ENCODE measurements around the gene ZNF488. TPM values are rescaled to one million over a fixed set of nuclear protein-coding genes. Genes with fewer than 3 reads are reported as not detected.

ZNF488 gene
- under 0.01 and 0.13 TPM in 2 replicates for total RNA-seq

GRCh38 chr10:47384148-47384921 is at the start of gene ZNF488:
Gene ZNF488 (minus strand): TSS chr10:47384293. CDS start chr10:47368829, 15,464 bp downstream.
- H3K4me3 ChIP-seq (ENCODE audit: low read depth, low read length), result peak within 1 kb of the TSS; percentile 61
- no peak for FAIRE-seq
- TF ChIP-seq CTCF (IDR thresholded peaks at IDR 0.05; ENCODE audit: insufficient read depth, low read length, severe bottlenecking), result no peak
- peak; percentile 74 for DNase-seq (ENCODE audit: low read depth)
- no peaks in the 10 kb centered on the region for H3K36me3 ChIP-seq (ENCODE audit: control insufficient read depth, insufficient read depth, low read length)
- no peaks in the 10 kb centered on the region for H3K27me3 ChIP-seq (ENCODE audit: control insufficient read depth, insufficient read depth, low read length)

- Histone ChIP-seq H3K36me3 (ENCODE audit: control insufficient read depth, insufficient read depth, low read length) (no peaks in the 10 kb centered on the region), H3K4me3 (ENCODE audit: low read depth, low read length) (no peak overlapping the region), H3K27me3 (ENCODE audit: control insufficient read depth, insufficient read depth, low read length) (no peaks in the 10 kb centered on the region)
- no peak for TF ChIP-seq CTCF (IDR thresholded peaks at IDR 0.05; ENCODE audit: insufficient read depth, low read length, severe bottlenecking)
- FAIRE-seq (no peak), DNase-seq (ENCODE audit: low read depth) (no peak)
Measured at GRCh38 chr10:47425813-47426419, 41.8 kb upstream of the ZNF488 start.

GRCh38 chr10:47424231-47424630 is 40.1 kb upstream of the ZNF488 start:
- DNase-seq (ENCODE audit: low read depth), result no peak
- FAIRE-seq, result no peak
- TF ChIP-seq CTCF (IDR thresholded peaks at IDR 0.05; ENCODE audit: insufficient read depth, low read length, severe bottlenecking), result no peak

GRCh38 chr10:47423476-47423875 is 39.4 kb upstream of the ZNF488 start:
- FAIRE-seq (no peak), DNase-seq (ENCODE audit: low read depth) (peak; percentile 44)
- Histone ChIP-seq H3K4me3 (ENCODE audit: low read depth, low read length) (no peak overlapping the region), H3K27me3 (ENCODE audit: control insufficient read depth, insufficient read depth, low read length) (no peaks in the 10 kb centered on the region), H3K36me3 (ENCODE audit: control insufficient read depth, insufficient read depth, low read length) (no peaks in the 10 kb centered on the region)
- no peak for TF ChIP-seq CTCF (IDR thresholded peaks at IDR 0.05; ENCODE audit: insufficient read depth, low read length, severe bottlenecking)

More at GRCh38 chr10:47424231-47424630, 40.1 kb upstream of the ZNF488 start:
- H3K27me3 ChIP-seq (ENCODE audit: control insufficient read depth, insufficient read depth, low read length), result no peaks in the 10 kb centered on the region
- no peak overlapping the region for H3K4me3 ChIP-seq (ENCODE audit: low read depth, low read length)
- H3K36me3 ChIP-seq (ENCODE audit: control insufficient read depth, insufficient read depth, low read length), result no peaks in the 10 kb centered on the region

- DNase-seq (ENCODE audit: low read depth) (peak; percentile 83), FAIRE-seq (no peak)
- TF ChIP-seq CTCF (IDR thresholded peaks at IDR 0.05; ENCODE audit: insufficient read depth, low read length, severe bottlenecking), result no peak
- Histone ChIP-seq H3K27me3 (ENCODE audit: control insufficient read depth, insufficient read depth, low read length) (no peaks in the 10 kb centered on the region), H3K36me3 (ENCODE audit: control insufficient read depth, insufficient read depth, low read length) (no peaks in the 10 kb centered on the region), H3K4me3 (ENCODE audit: low read depth, low read length) (no peak overlapping the region)
Measured at GRCh38 chr10:47421057-47421952, 37.2 kb upstream of the ZNF488 start.

Data from bronchial epithelial cell (primary cell).